H1 (cell line): ENCODE data around the gene TP53I13. TPM values are rescaled to one million over a fixed set of nuclear protein-coding genes. Genes with fewer than 3 reads are reported as not detected.
A peak's percentile ranks its signal among the peaks of the same experiment; 100 is the strongest.

ENCODE experiments used
- ASH2L ChIP-seq: fragments of 200-600, 300-600 bp; sonication (generic); IDR thresholded peaks from one replicate; pipeline ENCODE4 v1.7.1; 2017; ENCODE audit warnings: low read length
- BCL11A ChIP-seq, 2 experiments: IDR thresholded peaks; one replicate each; pipeline ENCODE4 v1.6.1; 2011; ENCODE audit warnings: low read depth in 2 of 2, low read length in 2 of 2, mild to moderate bottlenecking in 2 of 2
- BRCA1 ChIP-seq: IDR thresholded peaks from 2 replicates; pipeline ENCODE4 v1.6.1; 2012; ENCODE audit warnings: low read depth, low read length, improper control_type of control experiment
- CHD2 ChIP-seq: IDR thresholded peaks from 2 replicates; pipeline ENCODE4 v1.6.1; 2012; ENCODE audit warnings: low read length, improper control_type of control experiment
- CREB1 ChIP-seq: IDR thresholded peaks from 2 replicates; pipeline ENCODE4 v1.6.1; 2012; ENCODE audit warnings: inconsistent platforms
- EP300 ChIP-seq, 2 experiments: IDR thresholded peaks; 1 replicate in 1 of 2; 2 replicates in 1 of 2; pipeline ENCODE4 v1.6.1; 2011 to 2012; ENCODE audit warnings: low read depth in 2 of 2, low read length in 2 of 2, mild to moderate bottlenecking in 2 of 2, borderline replicate concordance in 1 of 2, inconsistent platforms in 1 of 2, moderate library complexity in 1 of 2
- FOSL1 ChIP-seq: IDR thresholded peaks from 2 replicates; pipeline ENCODE4 v1.6.1; 2011; ENCODE audit warnings: mild to moderate bottlenecking, low read depth, low read length, moderate library complexity; ENCODE audit not compliant: insufficient read depth
- GABPA ChIP-seq: IDR thresholded peaks from 2 replicates; pipeline ENCODE4 v1.6.1; 2011; ENCODE audit warnings: mild to moderate bottlenecking, low read length, moderate library complexity, borderline replicate concordance; ENCODE audit not compliant: insufficient read depth
- HDAC2 ChIP-seq, 2 experiments: fragments of 300-600 bp in 1 of 2; sonication (generic) in 1 of 2; IDR thresholded peaks; 2 replicates each; pipeline ENCODE4 v1.6.1; 2011 to 2012; ENCODE audit warnings: low read depth in 2 of 2, low read length in 2 of 2, mild to moderate bottlenecking in 2 of 2, moderate library complexity in 2 of 2, borderline replicate concordance in 1 of 2, inconsistent platforms in 1 of 2
- HDAC6 ChIP-seq: IDR thresholded peaks from one replicate; pipeline ENCODE4 v1.7.1; 2012; ENCODE audit warnings: low read depth, mild to moderate bottlenecking, inconsistent platforms, low read length, moderate library complexity
- KDM1A ChIP-seq: fragments of 200-600, 300-600 bp; sonication (generic); IDR thresholded peaks from 2 replicates; pipeline ENCODE4 v1.7.1; 2016; ENCODE audit warnings: mild to moderate bottlenecking, low read length, borderline replicate concordance
- KDM5A ChIP-seq: fragments of 200-600 bp; IDR thresholded peaks from 2 replicates; pipeline ENCODE4 v1.7.1; 2012; ENCODE audit warnings: mild to moderate bottlenecking, low read length, inconsistent platforms, mixed read lengths
- NRF1 ChIP-seq: IDR thresholded peaks from 2 replicates; pipeline ENCODE4 v1.6.1; 2011; ENCODE audit warnings: mild to moderate bottlenecking, low read depth, low read length, improper control_type of control experiment
- POLR2A ChIP-seq, 2 experiments: IDR thresholded peaks; 1 replicate in 1 of 2; 2 replicates in 1 of 2; pipeline ENCODE4 v1.6.1; 2011; ENCODE audit warnings: low read depth in 2 of 2, low read length in 2 of 2, mild to moderate bottlenecking in 2 of 2; ENCODE audit errors: control extremely low read depth in 1 of 2
- POU5F1 ChIP-seq: IDR thresholded peaks from 2 replicates; pipeline ENCODE4 v1.6.1; 2011; ENCODE audit warnings: low read depth, mild to moderate bottlenecking, low read length, moderate library complexity
- RFX5 ChIP-seq: IDR thresholded peaks from 2 replicates; pipeline ENCODE4 v1.6.1; 2011; ENCODE audit warnings: low read depth, low read length, improper control_type of control experiment, borderline replicate concordance
- SAP30 ChIP-seq: fragments of 300-600 bp; sonication (generic); IDR thresholded peaks from 2 replicates; pipeline ENCODE4 v1.7.1; 2012; ENCODE audit warnings: low read length, moderate library complexity, mild to moderate bottlenecking, inconsistent platforms; ENCODE audit not compliant: insufficient read depth, insufficient replicate concordance
- SIN3A ChIP-seq, 2 experiments: IDR thresholded peaks in 1 of 2; conservative IDR thresholded peaks in 1 of 2; 2 replicates each; pipeline ENCODE4 v1.6.1; 2011 to 2012; ENCODE audit warnings: low read length in 2 of 2, improper control_type of control experiment in 1 of 2, low read depth in 1 of 2, mild to moderate bottlenecking in 1 of 2
- SIRT6 ChIP-seq: IDR thresholded peaks from one replicate; pipeline ENCODE4 v1.7.1; 2012; ENCODE audit warnings: low read length, inconsistent platforms
- SP1 ChIP-seq: IDR thresholded peaks from 2 replicates; pipeline ENCODE4 v1.6.1; 2011; ENCODE audit warnings: low read depth, low read length
- TBP ChIP-seq: IDR thresholded peaks from 2 replicates; pipeline ENCODE4 v1.6.1; 2011; ENCODE audit warnings: low read depth, low read length, improper control_type of control experiment
- TCF12 ChIP-seq: IDR thresholded peaks from 2 replicates; pipeline ENCODE4 v1.6.1; 2011; ENCODE audit warnings: low read depth, mild to moderate bottlenecking, low read length
- YY1 ChIP-seq: IDR thresholded peaks from 2 replicates; pipeline ENCODE4 v1.6.1; 2011; ENCODE audit warnings: low read depth, mild to moderate bottlenecking, low read length
- polyA plus RNA-seq, 7 experiments: library from polyadenylated mRNA; depleted of rRNA in 3 of 7; stranded (reverse) in 5 of 7; unstranded in 2 of 7; fragments of >200 nt in 5 of 7; fragments of 200-250 nt in 2 of 7; gene quantifications; 1 replicate in 5 of 7; 2 replicates in 1 of 7; 4 replicates in 1 of 7; pipeline versions ENCODE4 v1.2.1 to v1.2.3, GENCODE V29; 2011 to 2013; ENCODE audit warnings: missing spikeins in 2 of 7, mixed read lengths in 2 of 7
- total RNA-seq: library from RNA; stranded (reverse); fragmentation: NEBNext Ultra II Directional; extraction: Animal tissue kit (Norgen Biotek cat#: 25700); gene quantifications from 2 replicates; pipeline ENCODE4 v1.2.1, GENCODE V29; 2021
- TF ChIP-seq, protein P1 (sequence below), 3 experiments: IDR thresholded peaks; 1 replicate in 2 of 3; 2 replicates in 1 of 3; pipeline versions ENCODE4 v1.5.1 to v1.6.1; 2011; ENCODE audit warnings: low read length in 3 of 3, mild to moderate bottlenecking in 3 of 3, inconsistent platforms in 2 of 3, low read depth in 1 of 3, moderate library complexity in 1 of 3; ENCODE audit not compliant: insufficient read depth in 1 of 3; ENCODE audit errors: control extremely low read depth in 1 of 3

TP53I13 gene
- total and polyA plus RNA-seq, 2 of the 8 experiments (the other 6 are each of a cell fraction or from before 2014, with no cell fraction given) = 22.4 to 35.7 TPM

DNA sequence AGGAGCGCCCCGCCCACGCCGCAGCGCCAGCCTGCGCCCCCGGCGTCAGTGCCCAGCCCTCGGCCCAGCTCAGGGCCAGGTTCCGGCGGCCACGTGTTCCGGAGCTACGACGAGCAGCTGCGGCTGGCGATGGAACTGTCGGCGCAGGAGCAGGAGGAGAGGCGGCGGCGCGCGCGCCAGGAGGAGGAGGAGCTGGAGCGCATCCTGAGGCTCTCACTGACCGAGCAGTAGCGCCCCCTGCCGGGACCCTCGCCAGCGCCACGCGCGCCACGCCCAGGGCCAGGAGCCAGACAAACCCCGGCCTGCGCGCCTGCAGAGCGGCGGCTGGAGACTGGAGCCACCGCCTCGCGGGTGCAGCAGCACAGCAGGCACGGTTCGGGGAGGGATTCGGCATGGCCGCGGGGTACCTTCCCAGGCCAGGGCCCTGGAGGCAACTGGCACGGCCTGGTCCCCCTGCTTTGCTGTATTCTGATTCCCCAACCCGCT, 44.9 kb downstream of the TP53I13 start (continued):
- peak; percentile 69; the same call in 1 of the 2 replicates for TF ChIP-seq CREB1
- no peak for TF ChIP-seq FOSL1
- no peak for TF ChIP-seq BCL11A (IDR thresholded peaks at IDR 0.05; ENCODE audit: low read depth in 2 of 2, low read length in 2 of 2)
- no peak for TF ChIP-seq SAP30
- TF ChIP-seq TCF12 = no peak
- peak in 1 of 2 experiments; percentile 92; a peak in 2 of 4 replicates for TF ChIP-seq HDAC2 (IDR thresholded peaks at IDR 0.05; ENCODE audit: borderline replicate concordance in 1 of 2, low read depth in 2 of 2, low read length in 2 of 2)
- TF ChIP-seq POLR2A (IDR thresholded peaks at IDR 0.05; ENCODE audit: control extremely low read depth in 1 of 2, low read depth in 2 of 2, low read length in 2 of 2) = peak in 1 of 2 experiments; percentile 44; a peak in 1 of 3 replicates
- TF ChIP-seq KDM5A = no peak
- no peak for TF ChIP-seq TBP
- no peak; the same call in 1 of the 2 replicates for TF ChIP-seq YY1
- no peak for TF ChIP-seq BRCA1
- no peak for TF ChIP-seq NRF1
- TF ChIP-seq, protein P1, sequence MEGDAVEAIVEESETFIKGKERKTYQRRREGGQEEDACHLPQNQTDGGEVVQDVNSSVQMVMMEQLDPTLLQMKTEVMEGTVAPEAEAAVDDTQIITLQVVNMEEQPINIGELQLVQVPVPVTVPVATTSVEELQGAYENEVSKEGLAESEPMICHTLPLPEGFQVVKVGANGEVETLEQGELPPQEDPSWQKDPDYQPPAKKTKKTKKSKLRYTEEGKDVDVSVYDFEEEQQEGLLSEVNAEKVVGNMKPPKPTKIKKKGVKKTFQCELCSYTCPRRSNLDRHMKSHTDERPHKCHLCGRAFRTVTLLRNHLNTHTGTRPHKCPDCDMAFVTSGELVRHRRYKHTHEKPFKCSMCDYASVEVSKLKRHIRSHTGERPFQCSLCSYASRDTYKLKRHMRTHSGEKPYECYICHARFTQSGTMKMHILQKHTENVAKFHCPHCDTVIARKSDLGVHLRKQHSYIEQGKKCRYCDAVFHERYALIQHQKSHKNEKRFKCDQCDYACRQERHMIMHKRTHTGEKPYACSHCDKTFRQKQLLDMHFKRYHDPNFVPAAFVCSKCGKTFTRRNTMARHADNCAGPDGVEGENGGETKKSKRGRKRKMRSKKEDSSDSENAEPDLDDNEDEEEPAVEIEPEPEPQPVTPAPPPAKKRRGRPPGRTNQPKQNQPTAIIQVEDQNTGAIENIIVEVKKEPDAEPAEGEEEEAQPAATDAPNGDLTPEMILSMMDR (IDR thresholded peaks at IDR 0.05; ENCODE audit: control extremely low read depth in 1 of 3, insufficient read depth in 1 of 3, low read depth in 1 of 3, low read length in 3 of 3) = peak; percentile 75 to 85 (median 80)
- TF ChIP-seq SIRT6 = no peak
- no peak for TF ChIP-seq POU5F1
- TF ChIP-seq HDAC6 = no peak
- TF ChIP-seq ASH2L = peak; percentile 40
- TF ChIP-seq GABPA = 0 out of 2 replicates have a peak, but pooled peaks have one; percentile 42
- no peak for TF ChIP-seq SP1
- TF ChIP-seq EP300 (IDR thresholded peaks at IDR 0.05; ENCODE audit: borderline replicate concordance in 1 of 2, low read depth in 2 of 2, low read length in 2 of 2) = no peak
- TF ChIP-seq CHD2 = no peak
- no peak for TF ChIP-seq RFX5
- peak in 1 of 2 experiments; percentile 50; a peak in 1 of 4 replicates for TF ChIP-seq SIN3A (conservative IDR thresholded peaks at IDR 0.05 in 1 of 2, IDR thresholded peaks at IDR 0.05 in 1 of 2; ENCODE audit: low read depth in 1 of 2, low read length in 2 of 2)
- no peak for TF ChIP-seq KDM1A
